ENCODE results near the gene LDLRAD3. TPM values are rescaled to one million over a fixed set of nuclear protein-coding genes. Genes with fewer than 3 reads are reported as not detected.

The LDLRAD3 gene
- total RNA-seq, 1 experiment from 2014 or later, result 12.1 TPM

- Histone ChIP-seq H3K9me3 (ENCODE audit: control insufficient read depth, low read depth, low read length) (peaks cover 2% of the 10 kb centered on the region), H3K23ac (ENCODE audit: insufficient read length, low read depth, low read length) (no peak overlapping the region), H3K4ac (ENCODE audit: low read depth, low read length) (no peak overlapping the region), H4K5ac (ENCODE audit: insufficient read length, low read depth, low read length) (no peak overlapping the region), H2AK5ac (ENCODE audit: insufficient read length, low read length) (no peak overlapping the region), H3K23me2 (ENCODE audit: insufficient read length, low read depth, low read length, poor library complexity, severe bottlenecking) (no peaks in the 10 kb centered on the region), H3K79me2 (ENCODE audit: insufficient read depth, low read length) (no peaks in the 10 kb centered on the region), H3K4me2 (ENCODE audit: insufficient read depth, insufficient read length, low read length) (no peak overlapping the region), H3K56ac (ENCODE audit: insufficient read length, low read depth, low read length) (no peak overlapping the region), H4K20me1 (ENCODE audit: control insufficient read depth, insufficient read depth, insufficient read length) (no peaks in the 10 kb centered on the region), H3K27me3 (ENCODE audit: insufficient read depth, low read length) (no peaks in the 10 kb centered on the region), H2AFZ (ENCODE audit: low read length) (no peak overlapping the region), H2BK20ac (ENCODE audit: low read depth, low read length, poor library complexity, severe bottlenecking) (no peak overlapping the region), H2BK12ac (ENCODE audit: insufficient read length, low read depth, low read length) (no peak overlapping the region), H2BK120ac (ENCODE audit: low read depth, low read length, poor library complexity, severe bottlenecking) (no peak overlapping the region), H4K8ac (replicated peaks; ENCODE audit: insufficient read length, low read depth, low read length) (no peak overlapping the region), H3K79me1 (ENCODE audit: insufficient read depth, low read depth, low read length, poor library complexity, severe bottlenecking) (no peaks in the 10 kb centered on the region), H3K4me1 (ENCODE audit: insufficient read depth, low read length) (peaks cover 11% of the 10 kb centered on the region), H4K91ac (ENCODE audit: insufficient read length, low read depth, low read length) (no peak overlapping the region), H3K27ac (ENCODE audit: insufficient read length, low read depth, low read length) (no peak overlapping the region), H2BK5ac (ENCODE audit: insufficient read length, low read length) (no peak overlapping the region), H3K18ac (ENCODE audit: insufficient read length, low read depth, low read length) (no peak overlapping the region), H2BK15ac (ENCODE audit: low read depth, low read length) (no peak overlapping the region), H3K14ac (ENCODE audit: insufficient read depth, low read length) (no peak overlapping the region), H3T11ph (ENCODE audit: low read length) (no peak overlapping the region), H3K9ac (ENCODE audit: extremely low read depth, insufficient read length, low read length) (no peak overlapping the region)
- no peak for DNase-seq
- peak overlapping the region in 2 of 3 experiments; percentile 63 to 82; a peak in 3 of 7 replicates for H3K27ac Mint-ChIP-seq
- peaks cover 48 to 53% of the 10 kb centered on the region in 2 experiments for H3K4me1 Mint-ChIP-seq
- no peak for TF ChIP-seq CTCF (conservative IDR thresholded peaks at IDR 0.05)
- no CpG with 5 or more reads among the region's 6 CpGs for WGBS (ENCODE audit: extremely low coverage, insufficient read length, low lambda C conversion rate)
- no peaks in the 10 kb centered on the region for H3K27me3 Mint-ChIP-seq (ENCODE audit: low read depth)
- peaks cover 5 to 6% of the 10 kb centered on the region in 2 experiments for H3K9me3 Mint-ChIP-seq
- peaks cover 16 to 38% (median 18%) of the 10 kb centered on the region in 3 experiments for H3K36me3 Mint-ChIP-seq (ENCODE audit: insufficient read depth in 1 of 3, low read depth in 3 of 3)
- no peak overlapping the region for H3K4me3 Mint-ChIP-seq
Observed at GRCh38 chr11:36088266-36088972, 144.6 kb downstream of the LDLRAD3 start.
